Mucosa of gallbladder (tissue), 1 donor: ENCODE data around the gene VSTM4. TPM values are rescaled to one million over a fixed set of nuclear protein-coding genes. Genes with fewer than 3 reads are reported as not detected.

Source experiments
- DNase-seq: peaks from one replicate; pipeline ENCODE4 v3.0.0-alpha.2; 2020; ENCODE audit warnings: low spot score
- total RNA-seq: library from RNA; stranded (reverse); gene quantifications from one replicate; pipeline ENCODE4 v1.2.1, GENCODE V29; 2021
- donor health status: DM: no; HTN: no; CAD: no.

Gene VSTM4
- total RNA-seq, 1 donor from 2014 or later: 13.1 TPM

DNA sequence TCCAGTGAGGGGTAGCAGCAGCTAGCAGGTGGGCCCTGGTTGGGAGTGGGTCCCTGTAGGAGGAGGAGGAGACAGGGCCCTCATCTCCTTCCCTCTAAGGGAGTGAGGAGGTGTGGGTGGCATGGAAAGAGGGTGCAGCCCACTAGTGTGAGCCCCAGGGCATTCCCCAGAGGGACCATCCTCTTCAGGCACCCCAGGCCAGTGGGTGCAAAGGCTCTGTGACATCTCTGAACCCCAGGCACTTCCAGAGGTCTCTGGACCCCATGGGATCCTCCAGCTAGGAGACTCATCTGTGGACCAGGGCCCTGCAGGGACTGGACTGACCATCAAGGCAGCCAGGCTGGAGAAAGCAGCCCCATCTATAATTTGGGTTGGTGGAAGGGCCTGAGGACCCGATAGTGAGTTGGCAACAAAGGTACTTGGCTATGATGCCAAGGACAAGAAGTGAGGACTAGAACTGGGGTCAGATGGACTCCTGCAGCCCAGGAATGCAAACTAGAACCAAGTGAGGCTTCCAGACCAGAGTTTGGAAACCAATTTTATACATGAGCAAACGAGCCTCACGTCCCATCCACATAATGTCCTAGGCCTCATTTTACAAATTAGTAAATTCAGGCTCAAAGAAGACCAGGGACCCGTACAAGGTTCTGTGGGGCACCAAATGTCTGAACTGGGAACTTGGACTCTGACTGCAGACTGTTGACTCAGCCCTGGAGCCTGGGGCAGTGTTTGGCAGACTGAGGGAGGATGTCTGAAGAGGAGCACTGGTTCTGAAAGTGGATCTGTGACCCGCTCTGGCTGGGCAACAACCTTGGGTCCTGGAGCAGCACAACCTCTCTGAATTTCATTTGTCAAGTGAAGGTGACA is 1.4 kb upstream of the VSTM4 start:
- DNase-seq: peak; percentile 6

DNA sequence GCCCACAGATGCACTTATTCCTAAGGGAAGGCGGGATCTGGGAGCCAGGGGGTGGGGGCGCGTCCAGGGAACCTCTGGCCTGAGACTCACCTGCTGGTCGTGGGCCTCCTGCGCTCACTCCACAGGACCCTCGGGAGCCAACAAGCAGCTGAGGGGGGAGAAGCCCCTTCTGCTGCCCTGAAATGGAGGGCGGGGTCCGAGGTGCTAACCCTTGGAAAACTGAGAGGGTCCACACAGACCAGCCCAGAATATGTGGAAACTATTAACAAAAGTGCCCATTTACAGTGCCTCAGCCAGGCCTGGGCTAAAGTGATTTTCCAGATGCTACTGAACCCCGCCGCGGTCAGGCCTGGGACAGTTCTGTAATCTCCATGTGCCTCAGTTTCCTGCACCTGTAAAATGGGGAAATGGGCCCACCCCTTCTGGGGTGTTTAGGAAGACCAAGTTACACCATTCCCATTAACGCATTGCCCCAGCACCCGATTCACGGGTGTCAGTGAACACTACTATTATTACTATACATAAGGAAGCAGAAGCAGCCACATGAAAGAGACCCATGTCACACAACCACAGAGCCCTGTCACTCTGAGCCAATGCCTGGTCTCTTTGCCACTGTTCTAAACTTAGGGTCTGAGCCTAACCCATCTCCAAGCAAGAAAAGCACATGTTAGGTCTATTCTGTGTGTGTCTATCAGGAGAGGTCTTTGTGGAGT is 630 bp upstream of the VSTM4 start:
- no peak for DNase-seq

DNA sequence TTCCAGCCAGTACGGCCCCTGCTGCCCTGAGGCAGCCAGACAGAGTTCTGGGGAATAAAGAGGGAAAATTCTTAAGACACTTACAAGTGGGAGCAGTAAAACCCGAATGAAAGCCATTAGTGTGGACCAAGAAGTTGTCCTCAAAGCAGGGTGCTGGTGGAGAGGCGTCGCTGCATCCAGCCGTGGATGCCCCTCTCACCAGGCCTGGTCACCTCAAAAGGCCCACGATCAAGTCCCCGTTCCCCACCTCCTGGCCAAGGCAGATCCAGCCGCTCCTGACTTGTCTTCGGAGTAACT is 656 bp downstream of the VSTM4 start:
- no peak for DNase-seq

GRCh38 chr10:49113741-49114141 is 1.6 kb downstream of the VSTM4 start:
- no peak for DNase-seq

DNA sequence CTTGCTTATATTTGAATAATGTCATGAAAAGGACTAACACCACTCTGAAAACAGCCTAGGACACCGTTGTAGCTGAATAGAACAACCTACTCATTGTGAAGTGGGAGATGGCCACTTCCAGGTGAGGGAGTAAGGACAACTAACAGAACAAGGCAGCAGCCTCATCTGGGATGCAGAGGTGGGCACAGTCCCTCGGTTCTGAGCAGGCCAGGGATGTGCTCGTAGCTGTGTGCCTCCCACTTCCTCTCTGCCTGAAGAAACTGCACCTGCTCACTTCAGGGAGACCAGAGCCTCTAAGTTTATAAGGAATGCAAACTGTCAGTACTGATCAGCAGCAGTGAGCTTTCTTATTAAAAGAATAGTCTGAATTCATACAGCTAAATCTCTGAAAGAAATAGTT is 2.5 kb downstream of the VSTM4 start:
- DNase-seq: no peak

- no peak for DNase-seq
Observed at GRCh38 chr10:49112098-49112497, 3.2 kb downstream of the VSTM4 start.

DNA sequence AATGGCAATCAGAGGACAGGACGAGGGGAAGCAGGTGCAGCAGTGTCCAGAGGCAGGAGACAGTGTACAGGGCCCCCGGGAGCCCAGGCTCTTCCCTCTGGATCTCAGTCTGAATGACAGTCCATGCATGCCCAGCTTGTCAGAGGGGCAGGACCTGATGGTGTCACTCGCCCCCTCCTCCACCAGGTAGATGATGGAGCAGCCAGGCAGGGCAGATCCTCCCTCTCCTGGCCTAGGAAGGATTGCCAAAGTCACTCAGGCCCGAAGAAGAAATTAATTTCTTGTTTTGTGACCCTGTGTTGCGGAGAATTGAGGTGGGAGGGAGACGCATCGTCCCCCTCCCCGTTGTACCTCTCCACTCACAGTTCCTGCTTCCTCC is 4.0 kb downstream of the VSTM4 start:
- no peak for DNase-seq

DNA sequence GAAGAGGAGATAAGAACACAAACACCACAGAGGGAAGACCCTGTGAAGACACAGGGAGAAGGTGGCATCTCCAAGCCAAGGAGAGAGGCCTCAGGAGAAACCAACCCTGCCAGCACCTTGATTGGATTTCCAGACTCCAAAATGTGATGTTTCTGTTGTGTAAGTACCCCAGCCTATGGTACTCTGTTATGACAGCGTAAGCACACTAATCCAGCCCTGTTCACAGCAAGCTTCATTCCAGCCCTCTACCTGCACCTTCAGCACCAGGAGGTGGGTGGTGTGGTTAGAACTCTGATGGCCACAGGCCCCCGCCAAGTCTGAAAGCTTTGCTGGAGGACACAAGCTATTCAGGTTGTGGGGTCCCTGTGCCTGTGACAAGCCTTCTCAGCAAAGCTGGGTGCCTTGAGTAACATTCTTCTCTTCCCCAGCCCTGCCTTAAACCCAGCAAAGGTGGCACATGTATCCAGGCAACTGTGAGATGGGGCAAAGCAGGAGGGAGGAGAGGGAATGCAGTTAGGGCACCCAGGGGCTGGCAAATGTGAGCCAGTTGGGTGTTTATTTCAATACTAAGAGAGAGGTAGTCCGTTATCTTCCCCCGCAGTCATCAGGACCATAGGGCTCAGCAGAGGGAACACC is 4.5 kb downstream of the VSTM4 start:
- no peak for DNase-seq

DNA sequence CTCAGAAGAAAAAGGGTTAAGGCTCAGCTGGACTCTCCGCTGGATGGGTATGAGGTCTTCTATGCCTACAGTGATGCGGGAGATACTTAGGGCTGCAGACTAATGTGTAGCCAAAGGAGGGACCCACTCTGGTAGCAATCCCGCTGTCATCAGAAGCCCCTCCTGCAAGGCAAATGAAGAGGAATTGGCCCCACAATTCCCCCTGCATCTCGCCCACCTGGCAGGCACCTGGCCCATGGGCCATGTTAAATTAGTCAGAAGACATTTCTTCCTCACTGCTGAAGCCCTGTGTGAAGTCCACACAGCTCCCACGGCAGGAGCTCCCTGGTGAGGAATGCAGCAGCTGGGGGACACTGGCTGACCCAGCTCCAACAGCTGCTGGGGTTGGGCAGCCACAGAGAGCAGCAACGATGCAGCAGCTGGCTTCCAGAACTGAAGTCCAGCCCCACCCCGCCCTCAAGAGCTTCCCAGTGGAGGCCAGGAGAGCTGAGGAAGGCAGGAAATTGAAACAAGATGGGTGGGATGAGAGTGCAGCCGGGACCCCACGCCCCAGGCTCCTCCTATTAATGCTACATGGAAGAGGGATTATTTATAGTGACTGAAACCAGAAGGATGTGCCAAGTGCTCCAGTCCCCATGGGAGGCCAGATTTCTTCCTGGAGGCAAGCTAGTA is 5.5 kb downstream of the VSTM4 start:
- DNase-seq: peak; percentile 41

GRCh38 chr10:49108656-49109055 is 6.7 kb downstream of the VSTM4 start:
- DNase-seq: no peak

- no peak for DNase-seq
Observed at GRCh38 chr10:49107887-49108267, 7.4 kb downstream of the VSTM4 start.

GRCh38 chr10:49107111-49107886 is 8.0 kb downstream of the VSTM4 start:
- DNase-seq: no peak

DNA sequence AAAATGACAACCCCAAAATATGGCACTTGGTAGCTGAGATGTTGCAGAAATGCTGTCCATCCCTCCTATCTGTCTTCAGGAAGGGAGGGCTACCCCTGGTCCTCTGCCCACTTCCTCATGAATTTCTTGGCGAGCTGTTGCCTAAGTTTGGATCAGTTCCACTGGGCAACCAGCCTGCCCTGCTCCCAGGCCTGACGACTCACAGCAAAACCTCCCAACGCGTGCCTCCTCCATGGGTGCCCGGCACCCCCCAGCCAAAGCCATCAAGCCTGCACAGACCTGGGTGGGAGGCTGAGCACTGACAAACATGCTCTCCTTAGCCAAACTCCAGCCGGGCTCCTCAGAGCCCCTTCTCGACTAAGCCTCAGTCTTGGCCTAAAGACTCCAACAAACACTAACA is 8.9 kb downstream of the VSTM4 start:
- DNase-seq: peak; percentile 49

- no peak for DNase-seq
Observed at GRCh38 chr10:49105076-49105475, 10.2 kb downstream of the VSTM4 start.

DNA sequence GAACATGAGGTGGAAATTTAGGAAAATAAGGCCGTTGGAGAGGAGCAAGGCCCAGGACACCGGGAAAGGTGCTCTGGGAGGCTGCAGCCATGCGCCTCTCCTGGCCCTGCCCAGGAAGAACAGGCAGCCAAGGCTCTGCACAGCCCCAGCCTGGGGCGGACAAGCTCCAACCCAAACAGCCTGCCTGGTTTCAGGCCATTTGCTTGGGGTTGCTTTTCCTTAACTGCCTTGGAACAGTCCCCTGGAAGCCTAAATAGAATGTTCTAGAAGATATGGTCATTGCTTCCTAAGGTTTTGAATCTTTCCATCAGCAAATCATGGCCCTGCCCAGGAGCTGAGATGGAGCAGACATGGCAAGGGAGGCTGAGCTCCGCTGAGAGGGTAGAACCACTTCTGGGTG is 11.0 kb downstream of the VSTM4 start:
- DNase-seq: no peak

GRCh38 chr10:49103761-49104160 is 11.6 kb downstream of the VSTM4 start:
- no peak for DNase-seq

GRCh38 chr10:49099046-49099445 is 16.3 kb downstream of the VSTM4 start:
- no peak for DNase-seq

- no peak for DNase-seq
Observed at GRCh38 chr10:49096890-49097445, 18.4 kb downstream of the VSTM4 start.

DNA sequence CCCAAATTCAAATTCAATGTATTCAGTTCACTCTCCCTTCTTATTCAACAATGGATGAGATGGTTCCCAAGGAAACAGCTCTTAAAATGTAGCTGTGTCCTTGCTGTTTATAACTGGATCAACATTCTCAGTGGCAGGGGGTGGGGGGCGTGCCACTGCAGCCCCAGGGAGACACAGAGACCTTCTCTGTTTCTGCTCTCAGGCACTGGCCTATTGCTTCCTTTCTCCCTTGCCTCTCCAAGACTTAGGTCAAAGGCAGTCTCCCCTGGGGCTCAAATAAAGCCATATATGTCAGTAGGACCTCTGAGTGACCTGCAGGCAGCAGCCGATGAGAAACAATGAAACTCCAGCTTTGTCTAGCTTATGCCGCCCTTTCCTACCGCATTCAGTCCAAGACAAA is 20.7 kb downstream of the VSTM4 start:
- no peak for DNase-seq

DNA sequence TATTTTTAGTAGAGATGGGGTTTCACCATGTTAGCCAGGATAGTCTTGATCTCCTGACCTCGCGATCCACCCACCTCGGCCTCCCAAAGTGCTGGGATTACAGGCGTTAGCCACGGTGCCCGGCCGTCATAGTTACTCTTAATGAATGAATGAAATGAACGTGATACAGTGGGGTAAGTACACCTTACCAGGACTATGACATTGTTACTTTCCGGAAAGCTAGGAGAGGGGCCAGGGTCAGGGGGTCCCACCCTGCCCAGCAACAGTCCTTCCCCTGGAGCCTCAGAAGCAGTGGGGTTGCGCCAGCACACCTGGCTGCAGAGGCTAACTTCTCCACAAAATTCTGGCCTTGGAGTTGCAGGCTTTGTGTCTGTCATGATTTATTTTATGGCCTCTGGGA is 21.4 kb downstream of the VSTM4 start:
- no peak for DNase-seq

- no peak for DNase-seq
Observed at GRCh38 chr10:49092477-49092876, 22.8 kb downstream of the VSTM4 start.
